ENCODE measurements around the gene FGD3.

Gene FGD3

GRCh38 chr9:93028448-93029006, 81.2 kb downstream of the FGD3 start:
- DNase-seq (ENCODE audit: low read depth): no peak

GRCh38 chr9:93030642-93031628, 83.6 kb downstream of the FGD3 start:
- DNase-seq (ENCODE audit: low read depth): no peak

GRCh38 chr9:93031629-93032430, 84.5 kb downstream of the FGD3 start:
- DNase-seq (ENCODE audit: low read depth): no peak

- DNase-seq (ENCODE audit: low read depth): no peak
Measured at GRCh38 chr9:93032545-93032944, 85.2 kb downstream of the FGD3 start.

GRCh38 chr9:93033531-93033930, 86.2 kb downstream of the FGD3 start:
- no peak for DNase-seq (ENCODE audit: low read depth)

GRCh38 chr9:93035106-93035660, 87.9 kb downstream of the FGD3 start:
- DNase-seq (ENCODE audit: low read depth): no peak

- no peak for DNase-seq (ENCODE audit: low read depth)
Measured at GRCh38 chr9:93035821-93036351, 88.6 kb downstream of the FGD3 start.

- no peak for DNase-seq (ENCODE audit: low read depth)
Measured at GRCh38 chr9:93036887-93037475, 89.7 kb downstream of the FGD3 start.

GRCh38 chr9:93037476-93037971, 90.2 kb downstream of the FGD3 start:
- no peak for DNase-seq (ENCODE audit: low read depth)

GRCh38 chr9:93038918-93039317, 91.6 kb downstream of the FGD3 start:
- DNase-seq (ENCODE audit: low read depth): no peak

GRCh38 chr9:93039456-93039855, 92.1 kb downstream of the FGD3 start:
- no peak for DNase-seq (ENCODE audit: low read depth)

- no peak for DNase-seq (ENCODE audit: low read depth)
Measured at GRCh38 chr9:93039976-93040375, 92.7 kb downstream of the FGD3 start.

GRCh38 chr9:93040409-93040808, 93.1 kb downstream of the FGD3 start:
- DNase-seq (ENCODE audit: low read depth): no peak

- DNase-seq (ENCODE audit: low read depth): no peak
Measured at GRCh38 chr9:93041108-93041802, 93.9 kb downstream of the FGD3 start.

GRCh38 chr9:93043122-93043521, 95.8 kb downstream of the FGD3 start:
- no peak for DNase-seq (ENCODE audit: low read depth)

- DNase-seq (ENCODE audit: low read depth): no peak
Measured at GRCh38 chr9:93045521-93045920, 98.2 kb downstream of the FGD3 start.

- no peak for DNase-seq (ENCODE audit: low read depth)
Measured at GRCh38 chr9:93048566-93049448, 101.5 kb downstream of the FGD3 start.

- no peak for DNase-seq (ENCODE audit: low read depth)
Measured at GRCh38 chr9:93049491-93049890, 102.2 kb downstream of the FGD3 start.

- DNase-seq (ENCODE audit: low read depth): no peak
Measured at GRCh38 chr9:93050231-93050630, 102.9 kb downstream of the FGD3 start.

- no peak for DNase-seq (ENCODE audit: low read depth)
Measured at GRCh38 chr9:93051680-93052089, 104.4 kb downstream of the FGD3 start.

All from stimulated activated CD8-positive, alpha-beta memory T cell treated with anti-CD3 and anti-CD28 coated beads, Interleukin-7, amount 100 ng/mL, for 24 hours (primary cell).